Body of pancreas (tissue), 4 donors: ENCODE data around the gene NHP2. TPM values are rescaled to one million over a fixed set of nuclear protein-coding genes. Genes with fewer than 3 reads are reported as not detected.
A peak's percentile ranks its signal among the peaks of the same experiment; 100 is the strongest.

Experiments used
- ATAC-seq: fragments of 150-250 bp; one replicate; pipeline ENCODE4 v1.9.1; 2016
- DNase-seq, 4 donors: peaks; one replicate each; pipeline ENCODE4 v3.0.0-alpha.2; 2019
- H3K27ac ChIP-seq, 4 donors: fragments of 200-600 bp; sonication (generic); 1 replicate in 3 of 4; 2 replicates in 1 of 4; pipeline versions ENCODE4 v1.5.1 to v1.6.1; 2016 to 2019; ENCODE audit warnings: mild to moderate bottlenecking in 1 of 4, mixed read lengths in 1 of 4, moderate library complexity in 1 of 4
- H3K27me3 ChIP-seq, 2 donors: fragments of 200-600 bp; sonication (generic); one replicate each; pipeline ENCODE4 v1.6.0; 2016; ENCODE audit warnings: mild to moderate bottlenecking in 1 of 2
- H3K36me3 ChIP-seq, 2 donors: fragments of 200-600 bp; sonication (generic); replicated peaks in 1 of 2; 2 replicates each; pipeline ENCODE4 v1.5.1; 2016; ENCODE audit warnings: low read depth in 2 of 2; ENCODE audit not compliant: insufficient read depth in 1 of 2
- H3K4me1 ChIP-seq: fragments of 200-600 bp; sonication (generic); one replicate; pipeline ENCODE4 v1.6.0; 2016
- H3K4me3 ChIP-seq, 2 donors: fragments of 200-600 bp; sonication (generic); 1 replicate in 1 of 2; 2 replicates in 1 of 2; pipeline ENCODE4 v1.5.1; 2016 to 2019
- H3K9me3 ChIP-seq, 3 donors: fragments of 200-600 bp; sonication (generic); 1 replicate in 2 of 3; 2 replicates in 1 of 3; pipeline ENCODE4 v1.5.1; 2016
- POLR2A ChIP-seq, 3 donors: fragments of 450-650 bp; IDR thresholded peaks; one replicate each; pipeline ENCODE4 v1.6.1; 2016; ENCODE audit warnings: antibody characterized with exemption in 3 of 3, mild to moderate bottlenecking in 2 of 3
- WGBS, 2 donors: methylation state at CpG; one replicate each; pipeline ENCODE4 v1.1.5; 2017; 5-methylcytosine and 5-hydroxymethylcytosine counted together
- intact Hi-C: fragments of 100-400 bp; cut with DNase I; formaldehyde crosslinking; loops from one replicate; pipeline ENCODE4 v1.15.1; 2023
- total RNA-seq, 2 donors: library from RNA; depleted of rRNA; stranded (reverse); fragments of >200 nt; gene quantifications; one replicate each; pipeline ENCODE4 v1.1.0, GENCODE V29; 2016
- TF ChIP-seq, protein P1 (sequence below), 7 experiments: fragments of 450-650 bp in 4 of 7; fragments of 200-600 bp in 3 of 7; sonication (generic) in 3 of 7; IDR thresholded peaks; one replicate each; pipeline ENCODE4 v1.5.1; 2016 to 2019; ENCODE audit warnings: antibody characterized with exemption in 7 of 7

NHP2 gene
- total RNA-seq, 2 donors from 2014 or later = 63.9 to 80.2 TPM

DNA sequence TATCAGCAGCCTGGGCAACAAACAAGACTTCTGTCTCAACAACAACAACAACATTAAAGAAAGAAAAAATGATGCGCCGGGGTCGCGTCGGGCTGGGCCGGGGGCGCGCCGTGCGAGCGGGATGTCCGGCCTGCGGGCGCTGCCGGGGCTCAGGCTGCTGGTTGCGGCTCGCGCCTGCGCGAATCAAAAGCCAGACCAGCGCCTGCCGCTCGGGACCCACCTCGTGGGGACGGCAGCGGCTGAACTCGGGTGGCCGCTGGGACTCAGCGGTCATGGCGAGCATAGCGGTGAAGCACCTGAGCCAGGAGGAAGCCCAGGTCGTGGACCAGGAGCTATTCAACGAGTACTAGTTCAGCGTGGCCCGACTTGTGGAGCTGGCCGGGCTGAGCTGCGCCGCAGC is 11.9 kb upstream of the NHP2 start:
- no peak overlapping the region for H3K27ac ChIP-seq
- no peak overlapping the region for H3K4me3 ChIP-seq
- H3K4me1 ChIP-seq = peaks cover 7% of the 10 kb centered on the region
- H3K27me3 ChIP-seq = peaks cover 0 to 15% of the 10 kb centered on the region in 2 donors
- ATAC-seq (no peak), DNase-seq (no peak)
- H3K36me3 ChIP-seq = no peaks in the 10 kb centered on the region
- H3K9me3 ChIP-seq = no peaks in the 10 kb centered on the region
- TF ChIP-seq, protein P1, sequence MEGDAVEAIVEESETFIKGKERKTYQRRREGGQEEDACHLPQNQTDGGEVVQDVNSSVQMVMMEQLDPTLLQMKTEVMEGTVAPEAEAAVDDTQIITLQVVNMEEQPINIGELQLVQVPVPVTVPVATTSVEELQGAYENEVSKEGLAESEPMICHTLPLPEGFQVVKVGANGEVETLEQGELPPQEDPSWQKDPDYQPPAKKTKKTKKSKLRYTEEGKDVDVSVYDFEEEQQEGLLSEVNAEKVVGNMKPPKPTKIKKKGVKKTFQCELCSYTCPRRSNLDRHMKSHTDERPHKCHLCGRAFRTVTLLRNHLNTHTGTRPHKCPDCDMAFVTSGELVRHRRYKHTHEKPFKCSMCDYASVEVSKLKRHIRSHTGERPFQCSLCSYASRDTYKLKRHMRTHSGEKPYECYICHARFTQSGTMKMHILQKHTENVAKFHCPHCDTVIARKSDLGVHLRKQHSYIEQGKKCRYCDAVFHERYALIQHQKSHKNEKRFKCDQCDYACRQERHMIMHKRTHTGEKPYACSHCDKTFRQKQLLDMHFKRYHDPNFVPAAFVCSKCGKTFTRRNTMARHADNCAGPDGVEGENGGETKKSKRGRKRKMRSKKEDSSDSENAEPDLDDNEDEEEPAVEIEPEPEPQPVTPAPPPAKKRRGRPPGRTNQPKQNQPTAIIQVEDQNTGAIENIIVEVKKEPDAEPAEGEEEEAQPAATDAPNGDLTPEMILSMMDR (IDR thresholded peaks at IDR 0.05) = no peak
- no peak for TF ChIP-seq POLR2A (IDR thresholded peaks at IDR 0.05)
- intact Hi-C loops = no loop called here
- 20 to 31% methylated on average over 6 to 38 of the region's 38 CpGs for WGBS, 2 donors

GRCh38 chr5:178163772-178164735 is 10.4 kb upstream of the NHP2 start:
- ATAC-seq (peak; percentile 99), DNase-seq (peak; percentile 84 to 92 (median 88))
- intact Hi-C loops = loop anchor here (5.0 kb wide), 1 partner anchor 87 kb away; no protein-coding TSS in a partner anchor
- no peak overlapping the region for H3K27ac ChIP-seq
- H3K36me3 ChIP-seq = no peaks in the 10 kb centered on the region
- H3K4me3 ChIP-seq = no peak overlapping the region
- H3K4me1 ChIP-seq = peaks cover 7% of the 10 kb centered on the region
- H3K9me3 ChIP-seq = no peaks in the 10 kb centered on the region
- TF ChIP-seq, protein P1 (IDR thresholded peaks at IDR 0.05) = peak; percentile 98 to 100 (median 98)
- no peak for TF ChIP-seq POLR2A (IDR thresholded peaks at IDR 0.05)
- H3K27me3 ChIP-seq = peaks cover 0 to 15% of the 10 kb centered on the region in 2 donors
- WGBS, 2 donors = 7 to 17% methylated on average over 14 to 31 of the region's 33 CpGs

DNA sequence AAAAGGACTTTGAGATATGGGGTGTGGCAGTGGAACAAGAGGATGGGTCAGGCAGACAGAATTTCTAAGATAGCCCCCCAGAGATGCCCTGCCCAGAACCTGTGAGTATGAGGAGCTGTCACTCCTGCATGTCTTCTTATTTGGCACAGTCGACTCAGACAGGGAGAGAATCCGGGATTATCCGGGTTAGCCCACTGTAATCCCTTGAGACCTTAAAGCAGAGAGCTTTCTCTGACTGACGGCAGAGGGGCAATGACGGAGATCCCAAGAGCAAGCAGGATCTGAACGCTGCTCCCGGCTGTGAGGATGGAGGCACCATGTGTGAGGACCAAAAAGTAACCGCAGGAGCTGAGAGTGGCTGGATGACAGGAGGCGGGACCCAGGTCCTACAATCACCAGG is 8.8 kb upstream of the NHP2 start:
- H3K9me3 ChIP-seq = no peaks in the 10 kb centered on the region
- H3K27me3 ChIP-seq = peaks cover 0 to 15% of the 10 kb centered on the region in 2 donors
- intact Hi-C loops = loop anchor here (5.0 kb wide), 1 partner anchor 85 kb away; no protein-coding TSS in a partner anchor
- H3K4me3 ChIP-seq = no peak overlapping the region
- no peaks in the 10 kb centered on the region for H3K36me3 ChIP-seq
- DNase-seq (no peak), ATAC-seq (no peak)
- no peak for TF ChIP-seq POLR2A (IDR thresholded peaks at IDR 0.05)
- TF ChIP-seq, protein P1 (IDR thresholded peaks at IDR 0.05) = no peak
- H3K4me1 ChIP-seq = peaks cover 7% of the 10 kb centered on the region
- no peak overlapping the region for H3K27ac ChIP-seq
- WGBS, 2 donors = 57 to 70% methylated on average over 5 to 9 of the region's 9 CpGs

- H3K4me3 ChIP-seq = no peak overlapping the region
- TF ChIP-seq, protein P1 (IDR thresholded peaks at IDR 0.05) = no peak
- no peak for TF ChIP-seq POLR2A (IDR thresholded peaks at IDR 0.05)
- 74 to 81% methylated on average over 5 of the region's 5 CpGs for WGBS, 2 donors
- no peak for ATAC-seq
- H3K9me3 ChIP-seq = no peaks in the 10 kb centered on the region
- H3K27ac ChIP-seq = no peak overlapping the region
- H3K4me1 ChIP-seq = peaks cover 7% of the 10 kb centered on the region
- no peak for DNase-seq
- intact Hi-C loops = loop anchor here (5.0 kb wide), 1 partner anchor 83 kb away; no protein-coding TSS in a partner anchor
- H3K27me3 ChIP-seq = peaks cover 0 to 7% of the 10 kb centered on the region in 2 donors
- H3K36me3 ChIP-seq = no peaks in the 10 kb centered on the region
Observed at GRCh38 chr5:178160176-178160575, 6.5 kb upstream of the NHP2 start.
